ENCODE data around the gene MAPKAP1. TPM values are rescaled to one million over a fixed set of nuclear protein-coding genes. Genes with fewer than 3 reads are reported as not detected.

MAPKAP1 gene
- total RNA-seq, 4 donors from 2014 or later, result 87.1 to 114 (median 111) TPM

- H3K27ac ChIP-seq, result no peak overlapping the region
- intact Hi-C loops (cut with DNase I), result no loop called here
- H3K4me3 ChIP-seq (replicated peaks in 1 of 3), result no peak overlapping the region
- H3K27me3 ChIP-seq, result no peaks in the 10 kb centered on the region
- DNase-seq, result peak in 1 of 2 donors; percentile 23
- TF ChIP-seq POLR2A (IDR thresholded peaks at IDR 0.05) (no peak), CTCF (IDR thresholded peaks at IDR 0.05) (no peak)
- H3K4me1 ChIP-seq, result peaks cover 0 to 10% of the 10 kb centered on the region in 2 donors
- no peaks in the 10 kb centered on the region for H3K36me3 ChIP-seq
- H3K9me3 ChIP-seq, result no peaks in the 10 kb centered on the region
- 87 to 90% methylated on average over 13 of the region's 13 CpGs for whole genome bisulfite sequencing, 2 donors
These were observed 193.2 kb downstream of the MAPKAP1 start for GRCh38 chr9:125513668-125514413.

GRCh38 chr9:125513303-125513667 lies 193.7 kb downstream of the MAPKAP1 start:
- no peak overlapping the region for H3K27ac ChIP-seq
- intact Hi-C loops (cut with DNase I), result no loop called here
- peaks cover 0 to 10% of the 10 kb centered on the region in 2 donors for H3K4me1 ChIP-seq
- no peak overlapping the region for H3K4me3 ChIP-seq (replicated peaks in 1 of 3)
- no peak for DNase-seq
- TF ChIP-seq CTCF (IDR thresholded peaks at IDR 0.05) (no peak), POLR2A (IDR thresholded peaks at IDR 0.05) (no peak)
- 78% methylated on average over 2 of the region's 2 CpGs for WGBS, 2 donors
- no peaks in the 10 kb centered on the region for H3K9me3 ChIP-seq
- no peaks in the 10 kb centered on the region for H3K36me3 ChIP-seq
- H3K27me3 ChIP-seq, result no peaks in the 10 kb centered on the region

- H3K27me3 ChIP-seq, result no peaks in the 10 kb centered on the region
- TF ChIP-seq POLR2A (IDR thresholded peaks at IDR 0.05), result no peak
- TF ChIP-seq CTCF (IDR thresholded peaks at IDR 0.05), result no peak
- intact Hi-C loops (cut with DNase I), result no loop called here
- DNase-seq, result no peak
- peaks cover 0 to 13% of the 10 kb centered on the region in 2 donors for H3K4me1 ChIP-seq
- no peaks in the 10 kb centered on the region for H3K9me3 ChIP-seq
- no peaks in the 10 kb centered on the region for H3K36me3 ChIP-seq
- H3K27ac ChIP-seq, result no peak overlapping the region
- H3K4me3 ChIP-seq (replicated peaks in 1 of 3), result no peak overlapping the region
- 87 to 91% methylated on average over 18 of the region's 18 CpGs for WGBS, 2 donors
These were observed 195.0 kb downstream of the MAPKAP1 start for GRCh38 chr9:125511789-125512660.

- no peak for DNase-seq
- intact Hi-C loops (cut with DNase I), result no loop called here
- 93 to 96% methylated on average over 1 of the region's 1 CpG for WGBS, 2 donors
- Histone ChIP-seq H3K27ac (no peak overlapping the region), H3K9me3 (no peaks in the 10 kb centered on the region), H3K36me3 (no peaks in the 10 kb centered on the region), H3K4me1 (peaks cover 0 to 13% of the 10 kb centered on the region in 2 donors), H3K4me3 (replicated peaks in 1 of 3) (no peak overlapping the region), H3K27me3 (no peaks in the 10 kb centered on the region)
- TF ChIP-seq POLR2A (IDR thresholded peaks at IDR 0.05) (no peak), CTCF (IDR thresholded peaks at IDR 0.05) (no peak)
These were observed 196.0 kb downstream of the MAPKAP1 start for GRCh38 chr9:125510980-125511379.

- peaks cover 0 to 13% of the 10 kb centered on the region in 2 donors for H3K4me1 ChIP-seq
- DNase-seq, result no peak
- H3K4me3 ChIP-seq (replicated peaks in 1 of 3), result no peak overlapping the region
- H3K36me3 ChIP-seq, result no peaks in the 10 kb centered on the region
- H3K27ac ChIP-seq, result no peak overlapping the region
- TF ChIP-seq POLR2A (IDR thresholded peaks at IDR 0.05), result no peak
- no peak for TF ChIP-seq CTCF (IDR thresholded peaks at IDR 0.05)
- H3K9me3 ChIP-seq, result no peaks in the 10 kb centered on the region
- WGBS, 2 donors, result 76 to 79% methylated on average over 5 of the region's 5 CpGs
- intact Hi-C loops (cut with DNase I), result no loop called here
- H3K27me3 ChIP-seq, result no peaks in the 10 kb centered on the region
These were observed 197.5 kb downstream of the MAPKAP1 start for GRCh38 chr9:125509476-125509875.
